ENCODE measurements around the gene PITX1.

DNA sequence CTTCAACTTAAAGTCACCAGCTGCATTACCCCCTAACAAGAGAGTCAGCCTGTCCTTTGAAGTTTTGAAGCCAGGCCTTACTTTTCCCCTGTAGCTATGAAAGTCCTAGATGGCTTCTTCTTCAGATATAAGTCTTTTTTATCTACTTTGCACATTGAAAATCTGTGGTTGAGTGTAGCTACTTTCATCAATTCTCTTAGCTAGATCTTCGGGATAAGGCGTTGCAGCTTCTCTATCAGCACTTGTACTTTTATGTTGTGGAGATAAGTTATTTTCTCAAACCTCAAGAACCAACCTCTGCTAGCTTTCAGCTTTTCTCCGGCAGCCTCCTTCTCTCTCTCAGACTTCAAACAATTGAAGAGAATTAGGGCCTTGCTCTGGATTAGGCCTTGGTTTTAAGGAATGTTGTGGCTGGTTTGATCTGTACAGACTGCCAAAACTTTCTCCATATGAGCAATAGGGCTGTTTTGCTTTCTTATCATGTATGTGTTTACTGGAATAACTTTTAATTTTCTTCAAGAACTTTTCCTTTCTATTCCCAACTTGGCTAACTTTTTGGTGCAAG is 44.7 kb downstream of the PITX1 start:
- TF ChIP-seq, protein P1, sequence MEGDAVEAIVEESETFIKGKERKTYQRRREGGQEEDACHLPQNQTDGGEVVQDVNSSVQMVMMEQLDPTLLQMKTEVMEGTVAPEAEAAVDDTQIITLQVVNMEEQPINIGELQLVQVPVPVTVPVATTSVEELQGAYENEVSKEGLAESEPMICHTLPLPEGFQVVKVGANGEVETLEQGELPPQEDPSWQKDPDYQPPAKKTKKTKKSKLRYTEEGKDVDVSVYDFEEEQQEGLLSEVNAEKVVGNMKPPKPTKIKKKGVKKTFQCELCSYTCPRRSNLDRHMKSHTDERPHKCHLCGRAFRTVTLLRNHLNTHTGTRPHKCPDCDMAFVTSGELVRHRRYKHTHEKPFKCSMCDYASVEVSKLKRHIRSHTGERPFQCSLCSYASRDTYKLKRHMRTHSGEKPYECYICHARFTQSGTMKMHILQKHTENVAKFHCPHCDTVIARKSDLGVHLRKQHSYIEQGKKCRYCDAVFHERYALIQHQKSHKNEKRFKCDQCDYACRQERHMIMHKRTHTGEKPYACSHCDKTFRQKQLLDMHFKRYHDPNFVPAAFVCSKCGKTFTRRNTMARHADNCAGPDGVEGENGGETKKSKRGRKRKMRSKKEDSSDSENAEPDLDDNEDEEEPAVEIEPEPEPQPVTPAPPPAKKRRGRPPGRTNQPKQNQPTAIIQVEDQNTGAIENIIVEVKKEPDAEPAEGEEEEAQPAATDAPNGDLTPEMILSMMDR (IDR thresholded peaks at IDR 0.05; ENCODE audit: low read depth, low read length): no peak
- no peak for TF ChIP-seq EZH2phosphoT487 (IDR thresholded peaks at IDR 0.05; ENCODE audit: low read depth)
